AG04449 (cell line): ENCODE measurements around the gene CPAMD8.

ENCODE experiments used
- CTCF ChIA-PET: fragments of 350-600 bp; formaldehyde crosslinking; extraction: SDS; loops from one replicate; lab custom pipeline; 2021; ENCODE audit warnings: antibody characterized with exemption; lab: Yijun Ruan, JAX
- POLR2A ChIA-PET: fragments of 400-600, 350-600 bp; formaldehyde crosslinking; extraction: SDS; loops from one replicate; lab custom pipeline; 2020; ENCODE audit warnings: antibody characterized with exemption, inconsistent platforms; lab: Yijun Ruan, JAX
- DNase-seq: peaks from one replicate; pipeline ENCODE4 v3.0.0-alpha.2; 2010; ENCODE audit warnings: low read depth, low spot score
- H3K4me3 ChIP-seq: 2 replicates; pipeline ENCODE4 v1.5.1; 2011; ENCODE audit warnings: low read depth, mild to moderate bottlenecking, control low read depth, low read length
- TF ChIP-seq, protein P1 (sequence below): IDR thresholded peaks from one replicate; pipeline ENCODE4 v1.5.1; 2011; ENCODE audit warnings: mild to moderate bottlenecking, moderate library complexity, low read length, control low read depth, inconsistent platforms; ENCODE audit not compliant: insufficient read depth; ENCODE audit errors: missing control alignments

Gene CPAMD8

DNA sequence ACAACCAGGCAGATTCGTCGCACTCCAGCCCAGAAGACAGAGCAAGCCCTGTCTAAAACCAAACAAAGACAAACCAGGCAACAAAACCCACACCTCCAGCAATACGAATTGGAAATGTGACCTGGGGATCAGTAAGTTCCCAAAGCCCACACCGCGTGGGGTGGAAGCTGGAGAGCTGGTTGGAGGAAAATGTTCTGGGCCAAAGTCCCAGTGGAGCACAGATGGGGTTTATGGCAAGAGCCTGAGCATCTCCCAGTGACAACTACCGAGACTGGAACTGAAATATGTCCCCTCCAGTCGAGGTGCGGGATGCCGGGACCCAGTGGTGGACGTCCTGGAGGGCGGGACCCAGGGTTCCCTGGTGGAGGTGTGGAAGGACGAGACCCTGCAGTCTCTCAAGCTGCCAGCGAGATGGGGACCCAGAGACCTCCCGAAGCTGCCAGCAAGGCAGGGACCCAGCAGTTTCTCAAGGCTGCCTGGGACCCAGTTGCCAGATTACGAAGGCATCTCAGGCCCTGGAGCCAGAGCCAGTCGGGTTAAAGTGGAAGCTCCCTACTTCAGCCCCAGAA, 22.4 kb upstream of the CPAMD8 start:
- H3K4me3 ChIP-seq, result no peak overlapping the region
- no peak for DNase-seq
- ChIA-PET POLR2A (no interaction called here), CTCF (interaction anchor here (1.1 to 9.6 kb wide), 5 partner anchors 11 to 334 kb away, joined by 3 to 147 read pairs (median 4); no protein-coding TSS in a partner anchor)
- TF ChIP-seq, protein P1, sequence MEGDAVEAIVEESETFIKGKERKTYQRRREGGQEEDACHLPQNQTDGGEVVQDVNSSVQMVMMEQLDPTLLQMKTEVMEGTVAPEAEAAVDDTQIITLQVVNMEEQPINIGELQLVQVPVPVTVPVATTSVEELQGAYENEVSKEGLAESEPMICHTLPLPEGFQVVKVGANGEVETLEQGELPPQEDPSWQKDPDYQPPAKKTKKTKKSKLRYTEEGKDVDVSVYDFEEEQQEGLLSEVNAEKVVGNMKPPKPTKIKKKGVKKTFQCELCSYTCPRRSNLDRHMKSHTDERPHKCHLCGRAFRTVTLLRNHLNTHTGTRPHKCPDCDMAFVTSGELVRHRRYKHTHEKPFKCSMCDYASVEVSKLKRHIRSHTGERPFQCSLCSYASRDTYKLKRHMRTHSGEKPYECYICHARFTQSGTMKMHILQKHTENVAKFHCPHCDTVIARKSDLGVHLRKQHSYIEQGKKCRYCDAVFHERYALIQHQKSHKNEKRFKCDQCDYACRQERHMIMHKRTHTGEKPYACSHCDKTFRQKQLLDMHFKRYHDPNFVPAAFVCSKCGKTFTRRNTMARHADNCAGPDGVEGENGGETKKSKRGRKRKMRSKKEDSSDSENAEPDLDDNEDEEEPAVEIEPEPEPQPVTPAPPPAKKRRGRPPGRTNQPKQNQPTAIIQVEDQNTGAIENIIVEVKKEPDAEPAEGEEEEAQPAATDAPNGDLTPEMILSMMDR, result no peak

DNA sequence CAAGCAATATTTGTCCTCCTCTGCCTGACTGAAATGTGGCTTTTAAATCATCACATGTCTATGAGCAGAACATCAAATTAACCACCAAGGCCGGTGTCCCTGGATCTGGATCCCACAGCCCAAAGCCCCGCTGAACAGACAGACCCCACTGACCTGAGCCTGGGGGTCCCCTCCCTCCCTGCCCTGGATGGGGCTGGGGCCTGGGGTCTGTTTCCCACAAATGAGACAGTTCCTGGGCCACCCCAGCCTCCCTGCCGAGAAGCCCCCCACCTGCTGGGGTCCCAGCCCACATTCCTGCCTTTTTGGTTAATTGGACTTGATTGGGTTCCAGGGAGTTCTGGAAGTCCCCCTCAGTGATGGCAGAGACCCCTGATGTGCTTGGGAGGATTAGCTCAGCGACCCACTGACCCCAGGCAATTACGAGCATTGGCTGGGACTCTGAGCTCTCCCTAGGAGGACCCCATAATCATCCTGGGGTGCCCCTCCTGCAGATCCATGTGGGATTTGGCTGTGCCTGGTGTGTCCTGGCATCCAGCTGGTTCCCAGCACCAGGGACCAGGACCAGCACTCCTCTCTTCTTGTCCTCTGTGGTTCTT, 19.4 kb upstream of the CPAMD8 start:
- CTCF ChIA-PET, result no interaction called here
- DNase-seq, result no peak
- H3K4me3 ChIP-seq, result no peak overlapping the region
- TF ChIP-seq, protein P1, result no peak
- POLR2A ChIA-PET, result no interaction called here

DNA sequence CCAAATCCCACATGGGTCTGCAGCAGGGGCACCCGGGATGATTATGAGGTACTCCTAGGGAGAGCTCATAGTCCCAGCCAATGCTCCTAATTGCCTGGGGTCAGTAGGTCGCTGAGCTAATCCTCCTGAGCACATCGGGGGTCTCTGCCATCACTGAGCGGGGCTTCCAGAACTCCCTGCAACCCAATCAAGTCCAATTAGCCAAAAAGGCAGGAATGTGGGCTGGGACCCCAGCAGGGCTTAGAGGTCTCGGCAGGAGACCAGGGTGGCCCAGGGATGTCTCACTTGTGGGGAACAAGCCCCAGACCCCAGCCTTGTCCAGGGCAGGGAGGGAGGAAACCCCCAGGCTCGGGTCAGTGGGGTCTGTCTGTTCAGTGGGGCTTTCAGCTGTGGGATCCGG, 17.1 kb upstream of the CPAMD8 start:
- TF ChIP-seq, protein P1, result no peak
- ChIA-PET POLR2A (no interaction called here), CTCF (interaction anchor here (1.4 kb wide), 1 partner anchor 9 kb away, joined by 3 read pairs; no protein-coding TSS in a partner anchor)
- no peak for DNase-seq
- no peak overlapping the region for H3K4me3 ChIP-seq

DNA sequence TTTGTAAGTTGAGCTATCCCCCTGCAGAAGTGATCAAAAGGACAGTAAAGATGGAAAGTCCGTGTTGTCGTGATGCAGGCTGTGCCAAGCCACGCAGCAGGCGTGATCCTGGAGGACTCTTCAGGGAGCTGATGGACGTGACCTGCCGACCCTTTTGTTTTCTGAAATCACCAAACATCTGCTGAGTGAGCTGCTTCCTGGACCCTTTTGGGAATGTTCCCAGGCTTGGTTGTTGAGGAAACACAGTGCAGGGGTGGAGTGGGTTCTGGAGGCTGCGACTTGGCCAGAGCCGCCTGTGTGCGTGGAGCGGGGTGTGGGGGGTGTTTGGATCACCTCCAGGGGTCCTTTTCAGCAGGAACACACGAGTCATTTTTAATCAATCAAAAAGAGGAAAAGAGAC, 15.4 kb upstream of the CPAMD8 start:
- TF ChIP-seq, protein P1, result no peak
- DNase-seq, result no peak
- H3K4me3 ChIP-seq, result no peak overlapping the region
- POLR2A ChIA-PET, result no interaction called here
- CTCF ChIA-PET, result interaction anchor here (1.1 kb wide), 1 partner anchor 10 kb away, joined by 3 read pairs; no protein-coding TSS in a partner anchor

DNA sequence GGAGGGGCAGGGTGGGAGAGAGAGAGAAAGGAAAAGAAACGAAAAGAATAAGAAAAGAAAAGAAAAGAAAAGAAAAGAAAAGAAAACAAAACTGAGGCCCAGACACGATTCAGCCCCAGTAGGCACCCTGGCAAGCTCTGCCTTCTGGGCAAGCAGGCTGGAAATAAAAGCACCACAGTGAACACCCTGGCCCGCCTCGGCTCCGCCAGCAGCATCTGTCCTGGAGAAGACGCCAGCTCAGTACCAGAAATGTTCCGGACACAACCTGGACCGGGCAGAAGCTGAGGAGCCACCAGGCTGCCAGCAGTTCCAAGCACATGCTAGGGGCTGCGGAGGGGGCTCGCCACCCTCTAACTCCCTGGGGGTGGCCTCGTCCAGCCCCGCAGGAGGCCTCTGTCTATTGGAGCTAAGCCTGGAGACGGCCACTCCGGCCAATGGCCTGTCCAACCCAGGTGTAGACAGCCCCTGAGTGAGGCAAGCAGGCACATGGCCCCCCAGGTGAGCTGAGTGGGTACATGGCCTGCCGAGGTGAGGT, 11.4 kb upstream of the CPAMD8 start:
- ChIA-PET CTCF (no interaction called here), POLR2A (no interaction called here)
- no peak overlapping the region for H3K4me3 ChIP-seq
- DNase-seq, result no peak
- TF ChIP-seq, protein P1, result no peak

DNA sequence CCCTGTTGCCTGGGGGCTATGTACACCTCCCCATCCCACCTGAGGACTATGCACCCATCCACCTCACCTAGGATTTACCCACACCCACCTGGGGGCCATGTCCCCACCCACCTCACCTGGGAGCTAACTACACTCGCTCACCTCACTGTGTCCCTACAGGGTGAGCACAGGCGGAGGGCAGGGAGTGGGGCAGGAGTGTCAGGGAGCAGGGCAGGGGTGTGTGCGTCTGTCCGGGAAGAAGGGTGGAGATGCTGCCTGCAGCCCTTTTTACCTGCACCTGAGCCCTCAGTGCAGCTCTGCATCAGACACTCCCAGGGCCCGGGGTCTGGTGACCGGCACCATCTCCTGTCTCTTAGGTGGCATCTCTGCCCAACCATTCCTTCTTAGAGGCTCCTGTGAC, 10.6 kb upstream of the CPAMD8 start:
- no peak for DNase-seq
- H3K4me3 ChIP-seq, result no peak overlapping the region
- TF ChIP-seq, protein P1, result no peak
- CTCF ChIA-PET, result no interaction called here
- POLR2A ChIA-PET, result no interaction called here
